NCI-H146 treated with DMSO at 0.1 percent for 48 hours (cell line): Measurements from ENCODE around the gene IFFO2.
"Not testable (repeated sequence)": the region's sequence is repeated elsewhere in the genome, so short reads cannot be mapped to it uniquely, and the experiment has no call there.

ENCODE experiments used
- DNase-seq: peaks from one replicate; lab custom pipeline; 2025; ENCODE audit not compliant: unreplicated experiment; lab: John Stamatoyannopoulos, UW

Gene IFFO2

DNA sequence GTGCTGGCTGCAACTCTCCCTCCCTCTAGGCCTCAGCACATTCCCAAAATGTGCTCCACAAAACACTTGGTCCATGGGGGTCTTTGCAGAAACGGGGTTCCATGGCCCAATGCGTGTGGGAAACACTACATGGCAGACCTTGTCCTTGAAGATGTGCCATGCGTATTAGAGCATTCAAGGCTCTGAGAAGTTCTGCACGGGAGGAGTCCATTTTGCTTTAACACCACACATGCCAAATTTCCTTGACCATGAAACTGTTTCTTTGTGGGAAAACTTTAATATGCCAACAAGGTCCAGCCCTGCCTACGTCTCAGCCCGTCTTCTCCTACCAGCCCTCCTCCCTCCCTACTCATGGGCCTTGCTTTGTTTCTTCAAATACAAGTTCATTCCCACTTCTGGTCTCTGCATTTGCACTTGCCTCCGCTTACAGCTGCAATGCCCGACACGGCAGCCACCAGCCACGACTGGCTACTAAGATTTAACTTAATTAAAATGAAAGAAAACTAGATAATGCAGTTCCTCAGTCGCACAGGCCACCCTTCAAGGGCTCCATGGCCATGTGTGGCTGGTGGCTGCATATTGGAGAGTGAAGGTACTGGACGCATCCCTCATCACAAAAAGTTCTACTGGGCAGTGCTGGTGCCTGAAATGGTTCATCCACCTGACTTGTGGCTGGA lies 77.8 kb downstream of the IFFO2 start:
- DNase-seq, result no peak

DNA sequence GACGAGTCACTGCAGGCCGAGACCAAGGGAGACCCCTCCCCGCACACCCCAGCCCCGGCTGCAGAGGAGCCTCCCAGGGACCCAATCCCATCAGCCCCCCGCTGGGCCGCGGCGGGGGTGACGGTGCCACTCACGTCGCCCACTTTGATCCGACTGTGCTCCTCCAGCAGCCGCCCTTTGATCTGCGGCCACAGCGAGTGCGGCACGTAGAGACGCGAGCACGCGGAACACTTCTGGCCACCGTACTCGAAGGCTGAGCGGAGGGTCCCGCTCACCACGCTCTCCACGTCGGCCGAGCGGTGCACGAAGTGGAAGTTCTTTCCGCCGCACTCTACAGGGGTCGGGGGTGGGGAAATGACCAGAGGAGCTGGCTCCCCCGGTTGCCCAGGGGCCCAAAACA lies 79.2 kb downstream of the IFFO2 start:
- no peak for DNase-seq

DNA sequence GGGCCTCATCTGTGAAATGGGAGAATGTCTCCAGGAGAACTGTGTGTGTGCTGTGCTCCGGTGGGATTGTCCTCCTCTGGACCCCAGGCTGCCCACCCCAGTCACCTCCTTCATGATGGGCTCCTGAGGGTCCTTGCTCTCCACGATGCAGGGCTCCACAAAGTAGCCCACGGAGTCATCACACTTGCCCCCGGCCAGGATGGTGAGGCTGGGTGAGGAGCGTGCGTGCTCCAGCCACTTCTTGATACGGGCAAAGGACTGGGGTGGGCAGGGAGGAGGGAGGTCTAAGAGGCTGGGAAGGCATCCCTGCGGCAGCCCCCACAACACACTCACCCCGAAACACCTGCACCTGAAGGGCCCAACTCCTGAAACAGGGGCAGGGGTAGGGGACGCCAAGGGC lies 80.3 kb downstream of the IFFO2 start:
- no peak for DNase-seq

DNA sequence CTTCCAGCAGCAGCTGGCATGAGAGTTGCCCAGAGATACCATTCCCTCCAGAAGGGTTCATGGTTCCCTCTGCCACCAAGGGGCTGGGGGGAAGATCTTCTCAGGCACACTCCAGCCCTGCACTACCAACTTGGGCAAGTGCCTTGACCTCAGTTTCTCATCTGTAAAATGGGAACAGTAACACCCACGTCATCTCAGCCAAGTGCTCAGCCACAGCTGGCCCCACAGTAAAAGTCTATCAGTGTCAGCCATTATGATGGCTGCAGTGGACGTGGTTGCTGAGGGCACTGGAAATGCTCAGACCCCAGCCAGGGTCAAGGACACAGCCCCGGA lies 80.7 kb downstream of the IFFO2 start:
- DNase-seq, result no peak

DNA sequence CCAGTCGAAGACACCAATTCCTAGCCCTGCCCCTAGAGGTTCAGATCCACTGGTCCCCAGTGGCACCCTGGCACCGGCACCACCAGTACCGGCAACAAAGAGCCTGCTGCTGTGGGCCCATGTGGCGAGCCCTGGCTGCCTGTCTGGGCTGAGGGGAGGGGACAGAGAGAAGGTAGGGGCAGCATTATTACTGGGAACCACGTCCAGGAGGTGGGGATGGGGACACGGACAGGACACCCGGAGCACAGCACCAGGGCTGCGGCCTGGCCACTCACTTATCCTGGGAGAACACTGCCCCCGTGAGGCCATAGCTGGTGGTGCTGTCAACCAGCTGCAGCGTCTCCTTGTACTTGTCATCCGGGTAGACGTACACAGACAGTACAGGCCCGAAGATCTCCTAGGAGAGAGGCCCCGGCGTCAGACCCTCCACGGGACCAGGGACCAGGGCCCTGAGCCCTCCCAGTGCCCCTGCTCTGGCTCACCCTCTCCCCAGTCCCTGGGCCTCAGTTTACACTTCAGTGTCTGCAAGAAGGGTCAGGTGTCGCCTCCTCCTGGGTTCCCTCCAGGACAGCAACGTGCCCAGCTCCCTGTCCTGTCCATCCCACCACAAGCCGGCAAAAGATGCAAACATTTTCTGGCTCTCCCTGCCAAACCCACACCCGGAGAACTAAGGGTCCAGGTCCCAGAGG lies 81.2 kb downstream of the IFFO2 start:
- no peak for DNase-seq

DNA sequence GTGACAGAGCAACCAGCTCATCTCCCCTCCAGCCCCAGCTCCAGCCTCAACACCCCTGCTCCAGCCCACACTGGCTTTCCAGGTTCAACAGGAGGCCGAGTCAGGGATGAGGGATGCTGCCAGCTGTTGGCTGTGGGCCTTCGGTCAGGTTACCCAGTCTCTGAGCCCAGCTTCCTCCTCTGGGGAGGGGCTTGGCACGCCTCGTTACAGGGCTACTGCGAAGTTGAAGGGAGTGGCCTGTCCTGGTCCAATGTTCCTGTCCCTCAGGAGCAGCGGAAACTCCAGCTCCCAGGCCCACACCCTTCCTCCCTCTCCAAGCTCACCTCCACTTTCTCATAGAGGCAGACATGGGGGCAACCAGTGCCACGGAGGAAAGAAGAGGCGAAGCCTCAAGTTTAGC lies 81.9 kb downstream of the IFFO2 start:
- no peak for DNase-seq

DNA sequence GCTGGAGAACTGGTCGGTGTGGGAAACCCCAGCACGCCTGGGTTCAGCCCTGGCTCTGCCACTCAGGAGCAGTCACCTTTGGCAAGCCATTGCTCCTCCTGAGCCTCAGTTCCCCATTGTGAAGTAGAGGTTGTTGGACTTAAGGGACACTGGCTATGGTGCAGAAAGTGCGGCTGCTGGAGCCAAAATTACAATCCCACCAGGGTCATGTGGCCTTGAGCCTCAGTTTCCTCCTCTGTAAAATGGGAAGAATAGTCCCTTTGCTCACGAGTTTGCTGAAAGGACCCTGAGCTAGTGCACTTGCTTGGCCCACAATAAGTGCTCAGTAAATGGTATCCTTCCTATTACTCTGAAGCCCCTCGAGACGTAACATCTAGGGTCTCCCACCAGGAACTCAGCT lies 82.4 kb downstream of the IFFO2 start:
- DNase-seq, result no peak

DNA sequence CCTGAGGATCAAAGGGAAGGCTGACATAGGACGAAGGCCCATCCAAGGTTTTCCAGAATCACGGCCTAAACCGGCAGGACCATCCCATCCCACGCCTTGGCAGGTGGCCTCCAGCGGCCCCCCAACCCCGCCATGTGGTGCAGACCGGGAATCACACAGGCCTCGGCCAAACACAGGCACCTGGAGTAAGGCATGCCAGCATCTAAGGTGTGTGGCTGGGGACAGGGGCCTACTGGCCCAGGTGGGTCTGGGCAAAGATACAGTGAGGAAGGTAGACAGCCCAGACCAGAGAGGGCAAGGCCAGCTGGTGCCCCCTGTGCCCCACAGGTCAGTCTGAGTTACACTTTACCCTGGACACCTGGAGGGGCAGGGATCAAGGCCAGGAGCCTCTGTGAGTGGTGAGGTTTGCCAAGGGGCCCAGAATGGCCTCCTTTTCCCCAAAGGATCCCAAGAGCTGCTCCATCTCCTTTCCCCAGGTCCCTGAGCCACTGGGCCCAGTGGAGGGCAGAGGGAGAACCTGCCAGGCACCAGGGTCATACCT lies 84.3 kb downstream of the IFFO2 start:
- no peak for DNase-seq

DNA sequence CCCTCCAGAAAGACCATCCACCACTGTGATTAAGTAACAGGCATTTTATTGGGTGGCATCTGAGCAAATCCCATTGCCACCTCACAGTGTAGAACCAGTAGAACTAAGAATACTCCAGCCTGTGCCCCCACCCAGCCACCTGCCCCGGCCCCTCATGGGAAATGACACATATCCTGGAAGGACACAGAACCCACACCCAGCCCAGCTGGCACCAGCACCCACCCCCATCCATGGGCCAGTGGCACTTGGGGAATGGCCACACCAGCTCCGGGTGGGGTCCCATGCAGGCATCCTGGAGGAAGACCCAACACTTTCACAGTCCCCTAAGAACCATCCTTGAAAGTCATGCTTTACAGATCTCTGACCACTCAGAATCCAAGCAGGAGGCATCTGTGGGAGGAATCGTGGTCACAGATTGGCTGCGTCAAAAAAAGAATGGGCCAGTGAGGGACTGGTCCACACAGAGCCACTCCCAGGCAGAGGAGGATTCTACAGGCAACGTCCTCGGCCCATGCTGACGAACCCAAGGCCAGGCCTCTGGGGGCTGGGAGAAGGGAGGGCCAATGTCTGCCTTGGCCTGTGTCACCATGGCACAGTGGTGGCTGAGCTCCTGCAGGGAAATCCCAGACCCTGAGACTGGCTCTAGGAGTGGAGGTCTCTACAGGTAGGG lies 84.9 kb downstream of the IFFO2 start:
- no peak for DNase-seq

DNA sequence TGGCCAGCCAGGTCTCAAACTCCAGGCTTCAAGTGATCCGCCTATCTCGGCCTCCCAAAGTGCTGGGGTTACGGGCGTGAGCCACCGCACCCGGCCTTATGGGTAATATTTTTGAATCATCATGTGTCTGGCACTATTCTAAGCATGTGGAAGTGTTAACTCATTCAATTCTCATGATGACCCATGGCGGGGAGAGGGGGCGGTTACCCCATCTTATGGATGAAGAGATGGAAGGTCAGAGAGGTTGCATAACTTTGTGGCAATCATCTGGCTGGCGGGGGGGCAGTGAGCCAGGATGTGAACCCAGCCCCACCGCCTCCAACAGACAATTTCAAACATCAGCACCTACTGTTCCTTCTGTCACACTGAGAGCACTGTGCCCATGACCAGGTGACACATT lies 85.5 kb downstream of the IFFO2 start:
- no peak for DNase-seq

DNA sequence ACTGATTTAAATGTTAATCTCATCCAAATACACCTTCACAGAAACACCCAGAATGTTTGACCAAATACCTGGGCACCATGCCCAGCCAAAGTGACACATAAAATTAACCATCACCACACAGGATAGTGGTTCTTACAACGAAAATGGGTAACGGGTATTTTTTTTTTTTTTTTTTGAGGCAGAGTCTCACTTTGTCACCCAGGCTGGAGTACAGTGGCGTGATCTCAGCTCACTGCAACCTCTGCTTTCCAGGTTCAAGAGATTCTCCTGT lies 85.9 kb downstream of the IFFO2 start:
- not testable (repeated sequence) for DNase-seq

DNA sequence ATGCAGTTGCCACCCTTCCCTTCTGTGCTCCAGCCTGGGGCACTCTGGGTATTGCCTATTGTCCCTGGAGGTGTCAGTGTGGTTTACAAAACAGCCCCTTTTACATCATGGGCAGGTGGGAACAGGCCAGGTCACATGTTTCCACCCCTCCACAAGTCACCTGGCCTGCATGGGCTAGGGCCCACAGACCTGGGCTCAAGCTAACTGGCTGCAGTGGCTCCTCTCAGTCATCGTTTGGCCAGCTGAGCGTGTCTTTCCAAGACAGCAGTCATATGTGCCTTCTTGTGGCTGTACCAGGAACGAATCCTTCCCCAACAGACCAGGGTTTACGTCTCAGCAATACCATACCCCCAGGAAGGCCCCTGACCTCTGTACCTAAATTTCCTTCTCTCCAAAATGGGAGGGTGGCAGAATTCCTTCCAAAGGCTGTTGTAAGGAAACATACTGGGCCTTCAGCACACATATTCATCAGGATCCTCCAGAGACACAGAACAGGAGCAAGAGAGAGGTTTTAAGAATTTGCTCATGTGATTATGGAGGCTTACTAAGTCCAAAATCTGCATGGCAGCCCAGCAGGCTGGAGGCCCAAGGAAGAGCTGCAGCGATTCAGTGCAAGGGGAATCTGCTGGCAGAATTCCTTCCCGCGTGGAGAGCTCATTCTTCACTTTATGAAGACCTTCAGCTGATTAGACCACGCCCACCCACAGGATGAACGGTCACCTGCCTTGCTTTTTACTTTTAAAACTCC lies 86.5 kb downstream of the IFFO2 start:
- DNase-seq, result no peak

DNA sequence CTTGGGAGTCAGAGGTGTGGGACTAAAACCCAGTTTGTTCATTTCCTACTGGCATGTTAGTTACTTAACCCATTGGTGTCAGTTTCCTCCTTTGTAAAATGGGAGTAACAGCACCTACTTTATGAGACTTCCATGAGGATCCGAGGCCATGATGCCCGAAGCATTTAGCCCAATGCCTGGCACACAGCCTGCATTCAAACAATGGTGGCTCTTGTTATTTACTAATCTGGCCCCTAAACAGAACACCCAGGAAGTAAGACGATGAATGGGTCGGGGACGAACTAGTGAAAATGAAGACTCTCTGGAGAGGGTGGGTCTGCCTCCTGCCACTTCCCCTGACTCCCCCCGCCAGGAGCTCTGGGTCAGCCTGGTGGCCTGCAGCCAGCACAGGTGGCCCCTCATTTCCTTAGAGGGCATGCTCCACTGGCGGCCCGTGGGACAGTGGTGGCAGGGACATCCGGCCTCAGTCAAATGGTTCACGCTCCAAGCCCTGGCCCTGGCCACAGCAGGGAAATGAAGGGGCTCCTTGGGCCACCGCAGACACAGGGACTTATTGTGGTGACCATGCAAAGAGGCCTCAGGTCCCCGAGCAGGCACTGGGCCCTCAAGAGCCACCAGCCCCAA lies 87.6 kb downstream of the IFFO2 start:
- no peak for DNase-seq

DNA sequence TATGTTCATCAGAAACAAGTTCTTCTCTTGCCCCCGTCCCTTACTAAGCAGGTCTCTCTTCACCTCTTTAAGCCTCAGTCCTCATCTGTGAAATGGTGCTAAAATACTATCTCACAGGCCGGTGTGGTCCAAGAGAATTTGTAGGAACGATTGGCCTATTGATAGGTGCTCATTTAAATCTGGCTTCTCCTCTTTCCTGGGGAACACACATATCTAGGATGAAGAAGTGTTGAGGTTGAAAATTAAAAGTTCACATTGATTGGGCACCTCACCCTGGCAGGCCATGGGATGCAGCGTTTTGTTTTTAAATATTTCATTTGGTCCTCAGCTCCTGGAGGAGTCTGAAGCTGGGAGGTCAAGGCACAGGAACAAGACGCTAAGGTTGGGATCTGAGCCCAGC lies 88.1 kb downstream of the IFFO2 start:
- no peak for DNase-seq

DNA sequence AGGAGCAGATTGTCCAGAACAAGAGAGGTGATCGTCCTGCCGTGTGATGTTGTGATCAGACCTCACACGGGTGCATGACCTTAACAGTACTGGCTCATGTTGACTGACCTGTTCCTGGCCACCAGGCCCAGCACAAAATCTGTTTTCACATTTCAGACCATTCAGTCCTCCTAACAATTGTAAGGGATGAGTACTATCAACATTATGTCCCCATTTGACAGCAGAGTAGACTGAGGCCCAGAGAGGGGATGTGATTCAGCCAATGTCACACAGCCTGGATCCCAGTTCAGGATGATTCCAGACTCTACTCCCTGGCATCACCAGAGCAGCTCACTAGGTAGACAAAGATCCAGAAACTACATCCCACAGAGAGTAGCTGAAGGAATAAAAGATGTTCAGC lies 89.6 kb downstream of the IFFO2 start:
- DNase-seq, result no peak

DNA sequence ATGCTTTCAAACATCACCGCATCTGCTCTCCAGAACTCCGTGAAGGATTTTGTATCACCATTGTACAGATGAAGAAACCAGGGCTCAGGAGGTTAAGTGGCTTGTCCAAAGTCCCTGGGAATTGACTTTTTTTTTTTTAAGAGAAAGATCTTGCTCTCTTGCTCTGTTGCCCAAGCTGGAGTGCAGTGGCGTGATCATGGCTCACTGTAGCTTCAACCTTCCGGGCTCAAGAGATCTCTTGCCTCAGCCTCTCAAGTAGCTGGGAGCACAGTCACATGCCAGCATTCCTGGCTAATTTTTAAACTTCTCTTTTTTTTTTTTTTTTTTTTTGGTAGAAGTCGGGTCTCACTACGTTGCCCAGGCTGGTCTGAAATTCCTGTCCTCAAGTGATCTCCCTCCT lies 90.2 kb downstream of the IFFO2 start:
- no peak for DNase-seq

DNA sequence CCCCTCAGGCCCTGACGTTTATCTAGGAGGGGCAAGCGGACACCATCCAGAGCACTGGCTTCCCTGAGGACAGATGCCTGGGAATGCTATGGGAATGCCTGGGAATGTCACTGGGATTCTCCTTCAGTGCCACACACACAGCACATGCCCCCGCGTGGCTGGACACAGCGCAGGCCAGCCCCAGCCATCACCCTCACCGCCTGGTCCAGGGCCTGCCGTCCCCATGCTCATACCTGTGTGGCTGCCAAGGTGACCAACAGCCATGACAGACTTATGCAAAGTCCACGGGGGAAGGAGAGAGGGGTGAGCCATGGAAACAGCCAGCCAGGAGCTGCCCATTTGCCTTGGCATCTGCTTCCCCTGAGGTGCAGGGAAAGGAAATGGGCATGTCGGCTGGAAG lies 91.3 kb downstream of the IFFO2 start:
- DNase-seq, result no peak

DNA sequence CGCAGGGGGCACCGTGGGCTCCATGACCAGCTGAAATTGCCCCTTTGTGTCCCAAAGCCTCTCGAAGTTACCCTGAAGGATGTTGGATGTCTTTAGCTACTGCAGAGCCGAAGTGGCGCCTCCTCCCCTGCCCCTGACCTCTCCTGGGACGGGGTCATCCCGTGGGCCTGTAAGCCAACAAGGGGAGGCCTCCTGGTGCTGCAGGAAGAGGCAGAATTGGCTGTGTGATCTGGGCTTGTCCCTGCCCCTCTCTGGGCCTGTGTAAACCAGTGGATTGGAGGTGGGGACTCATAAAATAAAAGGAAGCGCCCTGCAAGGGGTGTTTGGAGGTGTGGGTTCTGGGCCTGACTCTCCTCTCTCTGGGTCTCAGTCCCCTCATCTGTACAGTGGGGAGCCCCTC lies 94.9 kb downstream of the IFFO2 start:
- DNase-seq, result no peak

DNA sequence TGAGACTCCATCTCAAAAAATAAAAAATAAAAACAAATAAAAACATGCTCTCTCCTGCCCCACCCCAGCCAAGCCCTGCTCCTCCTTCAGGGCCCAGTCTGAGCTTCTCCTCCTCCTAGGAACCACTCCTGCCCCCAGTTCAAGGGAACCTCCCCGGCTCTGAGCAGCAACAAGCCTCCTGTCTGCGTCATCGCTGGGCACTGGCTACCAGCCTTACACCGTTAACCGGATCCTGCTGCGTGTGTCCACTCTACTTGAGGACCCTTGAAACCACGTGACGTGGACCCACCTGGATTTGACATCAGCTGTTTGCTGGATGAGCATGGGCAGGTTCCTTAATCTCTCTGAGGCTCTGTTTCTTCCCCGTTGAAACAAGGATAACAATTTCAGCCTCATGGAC lies 95.4 kb downstream of the IFFO2 start:
- no peak for DNase-seq

DNA sequence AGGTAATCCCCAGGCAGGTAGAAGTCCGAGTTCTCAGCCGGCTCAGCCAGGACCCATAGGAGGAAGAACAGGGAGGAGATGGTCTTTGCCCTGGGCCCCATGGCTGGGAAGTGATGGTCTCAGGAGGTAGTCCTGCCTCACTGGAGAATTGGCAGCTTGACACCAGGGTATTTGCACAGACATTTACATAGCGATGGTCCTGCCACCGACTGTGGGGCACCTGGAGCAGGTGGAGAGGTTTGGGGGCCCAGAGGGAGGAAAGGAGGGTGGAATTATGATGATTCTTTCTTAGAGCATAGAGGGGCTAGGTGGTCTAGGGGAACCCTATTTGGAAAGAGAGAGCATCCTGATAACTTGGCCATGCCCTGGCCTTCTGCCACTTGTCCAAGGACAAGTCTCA lies 96.9 kb downstream of the IFFO2 start, which contains the start of gene TAS1R2:
TAS1R2 (minus strand) TSS at position 101 of the 400 bp plus-strand sequence; CDS start at position 101, 0 bp downstream.
- no peak for DNase-seq

DNA sequence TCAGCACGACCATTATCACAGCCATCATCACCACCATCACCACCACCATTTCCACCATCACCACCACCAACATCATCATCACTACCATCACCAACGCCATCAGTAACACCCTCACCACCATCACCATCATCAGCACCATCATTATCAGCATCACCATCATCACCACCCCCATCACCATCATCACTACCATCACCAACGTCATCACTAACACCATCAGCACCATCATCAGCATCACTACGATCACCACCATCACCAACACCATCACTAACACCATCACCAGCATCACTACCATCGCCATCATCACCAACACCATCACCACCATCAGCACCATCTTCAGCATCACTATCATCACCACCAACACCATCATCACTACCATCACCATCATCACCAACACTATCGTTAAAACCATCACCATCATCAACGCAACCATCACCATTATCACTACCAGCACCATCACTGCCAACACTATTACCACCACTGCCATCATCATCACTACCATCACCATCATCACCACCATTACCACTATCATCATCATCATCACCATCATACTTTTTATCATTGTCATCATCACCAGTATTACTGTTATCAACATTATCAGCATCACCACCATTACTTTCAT lies 98.3 kb downstream of the IFFO2 start:
- DNase-seq, result no peak
